Cardiac muscle cell (in vitro differentiated cells and primary cell): Measurements from ENCODE around the gene SHC3. TPM values are rescaled to one million over a fixed set of nuclear protein-coding genes. Genes with fewer than 3 reads are reported as not detected.

Experiments used
- DNase-seq, 2 donors: peaks; one replicate each; pipeline versions ENCODE4 v3.0.0 to v3.0.0-alpha.2; 2010 to 2017; ENCODE audit warnings: low read depth in 1 of 2, low spot score in 1 of 2
- H3K27ac ChIP-seq: fragments of 200-600 bp; sonication (generic); 2 replicates; pipeline ENCODE4 v1.5.1; 2016
- H3K27me3 ChIP-seq: fragments of 200-600 bp; sonication (generic); 2 replicates; pipeline ENCODE4 v1.6.0; 2016; ENCODE audit warnings: control low read depth
- H3K36me3 ChIP-seq: fragments of 200-600 bp; sonication (generic); 2 replicates; pipeline ENCODE4 v1.5.1; 2016; ENCODE audit warnings: control low read depth
- H3K4me1 ChIP-seq: fragments of 200-600 bp; sonication (generic); 2 replicates; pipeline ENCODE4 v1.8.1; 2017; ENCODE audit warnings: low read depth, mild to moderate bottlenecking, mixed run types
- H3K4me3 ChIP-seq: fragments of 200-600 bp; sonication (generic); 2 replicates; pipeline ENCODE4 v1.5.1; 2016; ENCODE audit warnings: mild to moderate bottlenecking
- H3K9me3 ChIP-seq: fragments of 200-600 bp; sonication (generic); 2 replicates; pipeline ENCODE4 v1.5.1; 2017; ENCODE audit warnings: low read depth, mild to moderate bottlenecking, control low read depth
- polyA plus RNA-seq: library from polyadenylated mRNA; unstranded; fragments of >200 nt; fragmentation: Nextera tagmentation; extraction: Ambion mirVana; gene quantifications from 2 replicates; pipeline ENCODE4 v1.2.1, GENCODE V29; 2016
- total RNA-seq: library from RNA; depleted of rRNA; stranded (reverse); fragments of >200 nt; gene quantifications from 2 replicates; pipeline ENCODE4 v1.2.3, GENCODE V29; 2016
- TF ChIP-seq, protein P1 (sequence below): IDR thresholded peaks from 2 replicates; pipeline ENCODE4 v1.5.1; 2012; ENCODE audit warnings: low read depth, mild to moderate bottlenecking, low read length

The SHC3 gene
- total and polyA plus RNA-seq, 2 experiments from 2014 or later: 0.27 to 0.34 TPM

DNA sequence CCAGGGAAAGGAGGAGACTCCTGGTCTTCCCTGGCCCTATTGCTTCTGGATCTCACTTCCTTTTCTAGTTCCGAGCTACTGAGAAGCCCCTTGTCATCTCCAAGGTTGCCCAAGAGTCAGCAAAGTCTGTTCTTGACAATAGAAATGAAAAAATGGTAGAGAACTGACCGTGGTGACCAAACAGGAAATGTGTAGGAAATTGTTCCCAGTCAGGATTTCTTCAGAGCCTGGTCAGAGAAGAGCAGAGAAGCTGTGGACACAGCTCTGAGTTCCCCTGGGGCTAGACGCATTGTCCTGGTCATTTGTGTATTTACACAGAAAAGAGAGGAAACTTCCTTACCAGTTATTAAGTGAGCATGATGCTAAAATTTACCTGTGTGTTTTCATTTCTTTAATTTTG is 151.7 kb downstream of the SHC3 start:
- Histone ChIP-seq H3K9me3 (no peaks in the 10 kb centered on the region), H3K4me3 (no peak overlapping the region), H3K27ac (no peak overlapping the region), H3K4me1 (peaks cover 29% of the 10 kb centered on the region), H3K36me3 (no peaks in the 10 kb centered on the region), H3K27me3 (no peaks in the 10 kb centered on the region)
- TF ChIP-seq, protein P1, sequence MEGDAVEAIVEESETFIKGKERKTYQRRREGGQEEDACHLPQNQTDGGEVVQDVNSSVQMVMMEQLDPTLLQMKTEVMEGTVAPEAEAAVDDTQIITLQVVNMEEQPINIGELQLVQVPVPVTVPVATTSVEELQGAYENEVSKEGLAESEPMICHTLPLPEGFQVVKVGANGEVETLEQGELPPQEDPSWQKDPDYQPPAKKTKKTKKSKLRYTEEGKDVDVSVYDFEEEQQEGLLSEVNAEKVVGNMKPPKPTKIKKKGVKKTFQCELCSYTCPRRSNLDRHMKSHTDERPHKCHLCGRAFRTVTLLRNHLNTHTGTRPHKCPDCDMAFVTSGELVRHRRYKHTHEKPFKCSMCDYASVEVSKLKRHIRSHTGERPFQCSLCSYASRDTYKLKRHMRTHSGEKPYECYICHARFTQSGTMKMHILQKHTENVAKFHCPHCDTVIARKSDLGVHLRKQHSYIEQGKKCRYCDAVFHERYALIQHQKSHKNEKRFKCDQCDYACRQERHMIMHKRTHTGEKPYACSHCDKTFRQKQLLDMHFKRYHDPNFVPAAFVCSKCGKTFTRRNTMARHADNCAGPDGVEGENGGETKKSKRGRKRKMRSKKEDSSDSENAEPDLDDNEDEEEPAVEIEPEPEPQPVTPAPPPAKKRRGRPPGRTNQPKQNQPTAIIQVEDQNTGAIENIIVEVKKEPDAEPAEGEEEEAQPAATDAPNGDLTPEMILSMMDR: no peak
- DNase-seq: peak in 1 of 2 donors; percentile 50

DNA sequence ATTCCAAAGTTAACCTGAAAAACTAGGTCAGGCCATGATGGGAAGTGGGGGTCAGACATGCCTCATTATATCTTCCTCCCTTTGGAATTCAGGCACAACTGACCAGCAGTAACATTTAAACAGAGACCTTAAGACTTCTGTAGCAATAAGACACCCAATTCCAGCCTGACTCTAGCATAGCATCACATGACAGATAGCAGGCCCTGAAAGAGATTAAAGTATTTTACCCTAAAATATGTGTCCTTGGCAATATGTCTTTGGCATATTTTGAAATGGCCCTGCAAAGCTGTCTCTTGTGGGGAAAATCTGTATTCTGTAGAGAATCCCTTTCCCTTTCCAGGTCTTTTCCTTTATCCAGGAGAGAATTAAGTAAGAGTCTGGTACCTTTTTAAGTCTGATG is 153.1 kb downstream of the SHC3 start:
- no peaks in the 10 kb centered on the region for H3K27me3 ChIP-seq
- H3K9me3 ChIP-seq: no peaks in the 10 kb centered on the region
- no peak for DNase-seq
- TF ChIP-seq, protein P1: no peak
- H3K27ac ChIP-seq: peak overlapping the region; percentile 95
- no peaks in the 10 kb centered on the region for H3K36me3 ChIP-seq
- H3K4me3 ChIP-seq: no peak overlapping the region
- peaks cover 38% of the 10 kb centered on the region for H3K4me1 ChIP-seq

DNA sequence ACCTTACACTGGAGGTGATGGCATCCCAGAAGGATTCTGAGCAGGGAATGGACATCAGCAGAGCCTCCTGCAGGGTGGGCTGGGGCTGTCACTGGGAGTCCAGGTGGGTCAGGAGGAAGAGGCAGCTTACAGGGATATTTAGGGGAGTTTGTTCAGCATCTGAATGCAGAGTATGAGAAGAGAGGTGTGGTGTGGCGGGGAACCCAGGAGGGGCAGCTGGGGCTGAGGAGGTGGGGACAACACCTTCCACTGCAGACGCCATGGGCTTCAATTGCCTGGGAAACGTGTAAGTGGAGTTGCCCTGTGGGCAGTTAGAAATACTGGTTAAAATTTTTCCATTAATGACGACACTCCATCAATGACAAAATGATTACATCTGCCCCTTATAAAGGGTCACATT is 153.9 kb downstream of the SHC3 start:
- no peaks in the 10 kb centered on the region for H3K27me3 ChIP-seq
- H3K27ac ChIP-seq: peak overlapping the region; percentile 95
- no peaks in the 10 kb centered on the region for H3K36me3 ChIP-seq
- no peaks in the 10 kb centered on the region for H3K9me3 ChIP-seq
- H3K4me3 ChIP-seq: no peak overlapping the region
- no peak for DNase-seq
- H3K4me1 ChIP-seq: peaks cover 38% of the 10 kb centered on the region
- TF ChIP-seq, protein P1: no peak

GRCh38 chr9:89023740-89024139 is 154.9 kb downstream of the SHC3 start:
- Histone ChIP-seq H3K27ac (peak overlapping the region; percentile 95), H3K4me1 (peaks cover 38% of the 10 kb centered on the region), H3K36me3 (no peaks in the 10 kb centered on the region), H3K4me3 (no peak overlapping the region), H3K9me3 (no peaks in the 10 kb centered on the region), H3K27me3 (no peaks in the 10 kb centered on the region)
- TF ChIP-seq, protein P1: no peak
- peak in 1 of 2 donors; percentile 55 for DNase-seq

DNA sequence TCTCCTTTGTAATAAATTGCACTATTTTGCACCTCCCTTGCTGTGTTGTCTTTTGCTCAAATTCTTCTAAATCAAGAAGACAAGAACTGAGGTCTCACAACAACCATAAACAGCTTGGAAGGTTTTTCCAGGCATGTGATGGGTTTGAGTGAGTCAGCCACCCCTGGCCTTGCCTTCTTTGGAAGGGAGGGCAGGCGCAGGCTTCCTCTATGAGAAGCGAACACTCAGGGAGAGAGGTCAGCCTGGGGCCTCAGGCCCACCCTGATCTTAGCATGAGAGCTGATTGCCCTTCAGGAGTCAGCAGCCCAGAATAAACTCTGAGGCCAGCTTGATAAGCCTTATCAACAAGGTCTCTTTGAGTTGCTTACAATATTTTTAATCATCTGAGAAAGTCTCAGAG is 155.7 kb downstream of the SHC3 start:
- Histone ChIP-seq H3K36me3 (no peaks in the 10 kb centered on the region), H3K4me1 (peaks cover 38% of the 10 kb centered on the region), H3K9me3 (no peaks in the 10 kb centered on the region), H3K4me3 (no peak overlapping the region), H3K27ac (peak overlapping the region; percentile 95), H3K27me3 (no peaks in the 10 kb centered on the region)
- TF ChIP-seq, protein P1: no peak
- DNase-seq: peak; percentile 77 to 83
